T-helper 9 cell (primary cell): ENCODE data around the gene CA7.

ENCODE experiments used
- DNase-seq: peaks from one replicate; pipeline ENCODE4 v3.0.0-alpha.2; 2020

Gene CA7

DNA sequence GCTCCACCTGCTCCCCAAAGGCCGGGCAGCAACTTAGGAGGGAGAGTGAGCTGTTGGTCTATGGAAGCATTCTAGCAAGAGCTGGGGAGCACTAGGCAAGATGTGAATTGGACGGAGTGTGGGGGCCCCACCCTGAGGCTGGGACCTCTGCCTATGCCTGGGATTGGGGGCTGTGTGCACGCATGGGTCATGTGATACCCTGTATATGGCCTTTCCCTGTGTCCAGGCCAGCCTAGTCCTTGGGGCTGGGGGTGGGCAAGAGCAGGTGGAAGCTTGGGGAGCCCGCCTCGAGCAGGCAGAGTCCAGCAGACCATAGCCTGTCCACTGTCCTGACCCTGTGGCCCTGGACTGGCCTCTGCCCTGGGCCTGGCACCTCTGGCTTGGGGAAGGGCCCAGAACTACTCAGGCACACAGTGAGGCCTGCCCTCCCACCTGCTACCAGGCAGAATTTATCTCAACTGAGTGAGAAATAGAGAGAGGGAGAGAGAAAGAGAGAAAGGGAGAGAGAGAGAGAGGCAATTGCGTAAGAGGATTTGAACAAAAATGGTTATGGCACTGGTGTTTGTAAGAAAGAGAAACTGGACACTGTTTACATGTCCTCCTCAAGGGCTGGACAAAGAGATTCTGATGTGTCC is 55.2 kb downstream of the CA7 start:
- no peak for DNase-seq

DNA sequence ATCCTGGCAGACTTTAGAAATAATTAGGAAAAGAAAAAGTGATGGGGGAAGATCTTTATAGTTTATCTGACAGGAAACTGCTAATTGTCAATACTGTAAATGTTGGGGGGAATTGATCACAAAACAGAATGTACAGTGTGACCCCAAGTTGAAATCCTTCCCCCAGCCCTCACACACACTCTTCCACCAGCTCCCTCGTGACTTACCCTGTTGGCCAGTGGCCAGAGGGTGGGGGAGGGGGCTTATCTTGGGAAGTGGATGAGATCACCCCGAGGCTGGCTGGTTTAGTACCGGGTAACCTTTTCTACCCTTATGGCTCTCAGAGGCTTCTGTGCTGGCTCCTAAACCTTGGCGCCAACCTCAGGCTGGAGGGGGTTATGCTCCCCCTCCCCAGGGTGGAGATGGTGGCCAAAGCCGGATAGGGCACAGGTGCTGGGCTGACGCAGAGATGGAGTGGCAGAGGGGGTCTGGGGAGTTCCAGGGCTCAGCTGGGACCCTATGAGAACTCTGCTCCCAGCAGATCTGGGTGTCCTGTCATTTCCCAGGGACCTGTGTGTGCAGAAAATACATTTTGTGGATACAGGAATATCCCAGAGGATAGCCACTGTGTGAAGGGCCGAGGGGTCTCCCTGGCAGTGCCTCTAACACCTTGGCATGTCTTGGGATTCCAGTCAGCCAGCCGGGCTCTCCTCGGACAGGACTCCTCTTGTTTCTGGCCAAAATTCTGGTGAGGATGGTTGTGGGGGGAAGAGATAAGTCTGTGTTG is 55.9 kb downstream of the CA7 start:
- no peak for DNase-seq

DNA sequence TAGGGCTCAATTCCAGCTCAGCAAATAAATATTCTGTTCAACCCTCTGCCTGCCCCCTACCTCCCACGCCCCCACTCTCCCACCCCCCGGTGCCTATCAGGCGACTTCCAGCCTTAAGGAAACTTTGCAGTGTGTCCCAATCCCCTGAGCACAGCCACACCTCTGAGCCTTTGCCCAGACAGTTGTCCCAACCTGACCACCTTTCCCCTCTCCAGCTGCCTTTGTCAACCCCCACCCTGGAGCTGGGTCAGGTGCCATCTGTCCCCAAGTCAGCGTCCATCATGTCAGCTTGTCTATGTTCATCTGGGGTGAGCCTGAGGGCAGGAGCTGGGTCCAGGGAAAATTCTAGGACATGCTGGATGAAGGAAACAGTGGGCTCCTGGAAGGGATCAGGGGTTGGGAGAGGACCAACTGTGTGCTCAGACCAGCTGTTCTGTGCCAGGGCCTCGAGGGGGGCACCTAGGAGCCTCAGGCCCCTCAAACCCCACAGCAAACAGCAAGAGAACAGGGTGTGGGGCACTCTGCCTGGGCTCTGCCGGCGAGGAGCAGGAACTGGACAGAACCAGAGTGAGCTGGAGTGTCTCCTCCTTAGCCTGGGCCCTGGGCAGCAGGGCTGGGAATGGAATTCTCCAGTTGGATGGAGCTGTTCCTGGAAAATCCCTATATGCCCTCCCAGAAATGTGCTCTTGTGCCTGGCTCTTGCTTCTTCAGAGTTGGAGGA is 56.7 kb downstream of the CA7 start:
- DNase-seq: no peak

DNA sequence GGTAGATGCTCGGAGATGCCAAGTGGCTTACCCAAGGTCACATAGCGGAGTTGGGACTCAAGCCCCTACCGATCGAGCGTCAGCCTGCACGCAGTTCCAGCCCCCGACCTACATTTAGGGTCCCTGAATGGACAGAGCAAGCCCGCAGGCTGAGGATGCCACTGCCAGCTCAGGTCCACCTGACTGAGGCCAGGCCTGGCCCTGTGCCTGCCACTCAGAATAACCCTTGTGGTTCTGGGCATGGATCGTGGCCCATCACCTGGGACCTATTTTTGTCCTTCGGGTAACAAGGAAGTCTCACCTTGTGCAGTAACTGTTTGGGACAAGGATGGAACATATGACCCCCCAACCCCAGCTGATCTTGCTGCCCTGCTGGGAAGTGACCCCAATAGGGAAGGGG is 57.4 kb downstream of the CA7 start:
- DNase-seq: no peak

DNA sequence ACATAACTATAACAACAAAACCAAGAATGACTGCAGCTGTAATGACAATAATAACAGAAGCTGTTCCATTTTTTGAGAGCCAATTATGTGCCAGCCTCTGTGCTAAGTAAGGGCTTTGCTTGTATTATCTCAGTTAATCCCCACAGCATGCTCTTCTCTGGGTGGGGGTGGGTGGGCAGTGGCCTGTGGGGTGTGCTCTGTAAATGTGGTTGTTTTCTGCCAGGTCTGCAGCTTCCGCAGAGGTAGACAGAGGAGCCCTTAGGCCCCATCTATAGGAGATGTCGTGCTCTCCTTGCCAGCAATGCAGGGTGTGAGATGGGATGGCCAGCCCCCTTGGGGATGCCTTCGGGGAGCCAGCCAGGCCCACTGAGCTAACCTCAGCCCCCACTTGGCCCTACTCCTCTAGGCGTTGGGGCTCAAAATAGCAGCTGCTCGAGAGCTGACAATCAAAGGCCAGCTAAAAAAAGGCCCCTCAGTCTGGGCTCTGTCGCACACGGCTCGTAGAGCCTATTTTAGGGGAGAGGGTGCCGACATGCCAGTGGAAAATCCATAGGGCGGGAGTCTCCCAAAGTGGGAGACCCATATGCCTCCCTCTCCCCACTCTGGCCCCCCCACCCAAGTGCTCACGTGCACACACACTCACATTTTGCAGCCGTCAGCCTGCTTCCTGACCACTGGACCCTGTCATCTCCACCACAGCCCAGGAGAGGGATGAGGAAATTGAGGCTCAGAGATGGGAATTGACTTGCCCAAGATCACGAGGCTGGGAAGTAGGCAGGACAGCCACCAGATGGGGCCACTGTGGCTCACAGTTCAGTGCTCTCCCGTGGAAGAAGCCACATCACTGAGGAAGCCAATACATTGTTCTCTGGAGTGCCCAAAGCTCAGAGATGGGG is 58.7 kb downstream of the CA7 start:
- DNase-seq: no peak
